Choroid plexus epithelial cell (primary cell): ENCODE results near the gene ATF6.

Source experiments
- DNase-seq: peaks from one replicate; pipeline ENCODE4 v3.0.0-alpha.2; 2010; ENCODE audit warnings: low read depth
- H3K4me3 ChIP-seq: 2 replicates; pipeline ENCODE4 v1.5.1; 2011; ENCODE audit warnings: low read depth, mild to moderate bottlenecking, control low read depth, low read length, moderate library complexity
- TF ChIP-seq, protein P1 (sequence below): conservative IDR thresholded peaks from 2 replicates; pipeline ENCODE4 v1.5.1; 2011; ENCODE audit warnings: low read depth, mild to moderate bottlenecking, control low read depth, inconsistent platforms, low read length, moderate library complexity

ATF6 gene

DNA sequence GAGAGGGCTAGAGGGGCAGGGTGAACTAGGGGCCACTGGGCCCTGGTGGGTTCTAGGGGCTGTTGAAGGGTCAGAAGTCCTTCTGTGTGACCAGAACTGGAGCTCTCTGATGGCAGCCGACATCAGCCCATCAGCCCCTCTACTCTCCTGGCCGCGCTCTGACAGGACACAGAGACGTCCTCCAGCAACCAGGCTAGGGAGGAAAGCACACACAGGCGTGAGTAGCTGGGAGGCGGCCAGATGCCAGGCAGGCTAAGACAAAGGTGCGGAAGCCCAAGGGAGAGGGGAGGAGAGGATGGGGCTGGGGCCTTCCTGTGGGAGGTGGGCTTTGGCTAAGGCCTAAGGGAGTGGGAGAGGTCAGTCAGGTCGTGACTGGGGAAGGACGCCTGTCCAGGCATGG is 206.7 kb downstream of the ATF6 start:
- TF ChIP-seq, protein P1, sequence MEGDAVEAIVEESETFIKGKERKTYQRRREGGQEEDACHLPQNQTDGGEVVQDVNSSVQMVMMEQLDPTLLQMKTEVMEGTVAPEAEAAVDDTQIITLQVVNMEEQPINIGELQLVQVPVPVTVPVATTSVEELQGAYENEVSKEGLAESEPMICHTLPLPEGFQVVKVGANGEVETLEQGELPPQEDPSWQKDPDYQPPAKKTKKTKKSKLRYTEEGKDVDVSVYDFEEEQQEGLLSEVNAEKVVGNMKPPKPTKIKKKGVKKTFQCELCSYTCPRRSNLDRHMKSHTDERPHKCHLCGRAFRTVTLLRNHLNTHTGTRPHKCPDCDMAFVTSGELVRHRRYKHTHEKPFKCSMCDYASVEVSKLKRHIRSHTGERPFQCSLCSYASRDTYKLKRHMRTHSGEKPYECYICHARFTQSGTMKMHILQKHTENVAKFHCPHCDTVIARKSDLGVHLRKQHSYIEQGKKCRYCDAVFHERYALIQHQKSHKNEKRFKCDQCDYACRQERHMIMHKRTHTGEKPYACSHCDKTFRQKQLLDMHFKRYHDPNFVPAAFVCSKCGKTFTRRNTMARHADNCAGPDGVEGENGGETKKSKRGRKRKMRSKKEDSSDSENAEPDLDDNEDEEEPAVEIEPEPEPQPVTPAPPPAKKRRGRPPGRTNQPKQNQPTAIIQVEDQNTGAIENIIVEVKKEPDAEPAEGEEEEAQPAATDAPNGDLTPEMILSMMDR, result no peak
- H3K4me3 ChIP-seq, result no peak overlapping the region
- DNase-seq, result no peak

DNA sequence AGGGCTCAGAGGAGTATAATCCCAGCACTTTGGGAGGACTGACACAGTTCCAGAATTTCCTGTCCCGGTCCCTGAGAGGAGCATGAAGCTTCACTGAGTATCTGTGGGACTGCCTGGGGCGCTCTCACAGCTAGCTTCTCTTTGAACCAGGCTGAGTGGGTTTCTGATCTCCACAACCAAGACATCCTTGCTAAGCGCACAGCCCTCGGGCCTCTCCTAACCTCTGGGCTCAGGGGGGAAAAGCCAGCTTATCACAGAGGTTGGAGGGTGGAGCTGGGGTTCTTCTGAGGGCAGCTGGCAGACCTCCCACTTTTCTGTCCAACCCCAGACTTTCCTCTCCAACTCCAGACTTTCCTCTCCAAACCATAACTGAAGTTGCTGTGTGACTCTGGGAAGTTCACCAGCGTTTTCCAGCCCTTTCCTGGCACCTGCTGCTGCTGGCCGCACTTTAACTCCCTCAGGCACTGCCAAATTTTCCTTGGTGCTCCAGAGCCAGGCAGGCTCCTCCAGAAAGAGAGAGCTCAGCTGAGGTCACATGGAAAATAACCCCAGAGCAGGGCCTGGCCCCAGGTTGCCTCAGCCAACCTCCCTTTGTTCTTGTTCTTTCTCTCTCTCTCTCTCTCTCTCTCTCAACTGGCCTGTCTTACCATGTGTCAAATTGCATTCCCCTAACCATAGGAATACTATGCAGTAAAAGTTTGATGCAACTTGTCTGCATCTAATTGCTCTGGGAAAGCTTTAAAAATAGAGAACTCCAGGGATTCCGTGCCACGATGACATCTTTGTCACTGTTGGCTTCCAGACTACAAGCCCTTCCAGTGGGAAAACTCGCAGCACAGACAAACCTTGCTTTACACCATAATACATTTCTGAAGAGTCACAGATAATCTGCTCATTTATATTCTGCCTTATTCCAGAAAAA is 208.1 kb downstream of the ATF6 start:
- H3K4me3 ChIP-seq, result no peak overlapping the region
- DNase-seq, result no peak
- TF ChIP-seq, protein P1, result no peak

GRCh38 chr1:161978011-161978790 is 212.1 kb downstream of the ATF6 start:
- TF ChIP-seq, protein P1, result no peak
- H3K4me3 ChIP-seq, result no peak overlapping the region
- DNase-seq, result no peak

DNA sequence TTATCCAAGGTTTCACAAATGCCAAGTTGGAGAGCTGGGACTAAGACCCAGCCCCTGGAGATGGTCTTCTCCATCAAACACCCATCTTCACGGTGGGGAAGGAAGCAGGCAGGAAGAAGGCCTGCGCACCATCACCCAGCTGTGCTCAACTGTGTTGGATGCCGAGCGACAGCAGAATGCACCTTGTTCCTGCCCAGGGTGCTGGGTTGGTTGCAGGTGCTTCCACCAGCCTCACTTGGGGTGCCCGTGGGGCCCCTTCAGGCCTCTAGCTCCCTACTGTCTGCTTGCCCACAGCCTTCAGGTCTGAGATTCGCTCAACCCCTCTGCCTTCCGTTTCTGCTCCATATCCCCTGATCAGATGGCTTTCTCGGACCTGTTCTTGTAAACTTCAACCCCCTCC is 215.0 kb downstream of the ATF6 start:
- DNase-seq, result no peak
- TF ChIP-seq, protein P1, result no peak
- no peak overlapping the region for H3K4me3 ChIP-seq

- no peak overlapping the region for H3K4me3 ChIP-seq
- TF ChIP-seq, protein P1, result no peak
- DNase-seq, result no peak
Observed at GRCh38 chr1:161981735-161982506, 215.8 kb downstream of the ATF6 start.

DNA sequence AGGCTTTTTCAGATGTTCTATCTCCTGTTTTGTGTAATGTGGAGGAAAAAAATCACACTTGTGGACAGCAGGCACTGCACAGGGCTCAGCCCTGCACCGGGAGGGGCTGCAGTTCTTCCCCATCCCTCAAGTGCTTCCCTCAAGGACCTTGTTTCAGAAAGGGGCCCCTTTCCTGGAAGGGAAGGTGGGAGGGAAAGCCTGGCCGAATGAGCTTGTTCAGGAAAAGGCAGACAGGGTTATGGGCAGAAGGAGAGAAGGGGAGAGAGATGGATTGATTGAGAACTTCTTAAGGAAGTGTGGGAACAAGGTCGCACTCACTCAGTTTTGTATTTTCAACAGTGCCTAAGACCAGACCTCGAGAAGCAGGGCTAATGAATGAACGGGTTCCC is 216.4 kb downstream of the ATF6 start:
- no peak overlapping the region for H3K4me3 ChIP-seq
- DNase-seq, result no peak
- TF ChIP-seq, protein P1, result no peak
